ENCODE measurements around the gene MEPCE.
"Not testable (repeated sequence)": the region's sequence is repeated elsewhere in the genome, so short reads cannot be mapped to it uniquely, and the experiment has no call there.

The MEPCE gene

GRCh38 chr7:100434297-100435144, 4.9 kb downstream of the MEPCE start:
- no peak for DNase-seq

GRCh38 chr7:100435401-100436304, 6.0 kb downstream of the MEPCE start:
- no peak for DNase-seq

GRCh38 chr7:100437150-100438100, 7.8 kb downstream of the MEPCE start:
- no peak for DNase-seq

GRCh38 chr7:100438172-100438571, 8.5 kb downstream of the MEPCE start:
- no peak for DNase-seq

- not testable (repeated sequence) for DNase-seq
Measured at GRCh38 chr7:100438731-100439130, 9.1 kb downstream of the MEPCE start.

GRCh38 chr7:100439244-100439643, 9.6 kb downstream of the MEPCE start:
- not testable (repeated sequence) for DNase-seq

- DNase-seq = no peak
Measured at GRCh38 chr7:100441641-100442535, 12.3 kb downstream of the MEPCE start.

GRCh38 chr7:100443096-100443840, 13.6 kb downstream of the MEPCE start:
- DNase-seq = no peak

- no peak for DNase-seq
Measured at GRCh38 chr7:100444311-100445278, 15.0 kb downstream of the MEPCE start.

GRCh38 chr7:100446040-100446439, 16.4 kb downstream of the MEPCE start:
- DNase-seq = no peak

- DNase-seq = not testable (repeated sequence)
Measured at GRCh38 chr7:100447363-100447762, 17.7 kb downstream of the MEPCE start.

GRCh38 chr7:100449190-100449795, 19.7 kb downstream of the MEPCE start:
- no peak for DNase-seq

GRCh38 chr7:100452513-100452912, 22.9 kb downstream of the MEPCE start:
- no peak for DNase-seq

- not testable (repeated sequence) for DNase-seq
Measured at GRCh38 chr7:100453854-100454253, 24.2 kb downstream of the MEPCE start.

- DNase-seq = no peak
Measured at GRCh38 chr7:100455206-100455605, 25.6 kb downstream of the MEPCE start.

- DNase-seq = no peak
Measured at GRCh38 chr7:100456562-100456961, 26.9 kb downstream of the MEPCE start.

- no peak for DNase-seq
Measured at GRCh38 chr7:100457033-100457432, 27.4 kb downstream of the MEPCE start.

GRCh38 chr7:100464210-100464660, 34.6 kb downstream of the MEPCE start, which contains the start of gene SPACDR:
Gene SPACDR (minus strand): TSS chr7:100464260. CDS start chr7:100464025, 235 bp downstream.
- no peak for DNase-seq

GRCh38 chr7:100464791-100465190, 35.2 kb downstream of the MEPCE start:
- DNase-seq = no peak
